ENCODE results near the gene ATP5IF1. TPM values are rescaled to one million over a fixed set of nuclear protein-coding genes. Genes with fewer than 3 reads are reported as not detected.

Gene ATP5IF1
- total and polyA plus RNA-seq, 2 of the 13 experiments (the other 11 are each of a cell fraction or from before 2014, with no cell fraction given) = 97.7 to 131 TPM

DNA sequence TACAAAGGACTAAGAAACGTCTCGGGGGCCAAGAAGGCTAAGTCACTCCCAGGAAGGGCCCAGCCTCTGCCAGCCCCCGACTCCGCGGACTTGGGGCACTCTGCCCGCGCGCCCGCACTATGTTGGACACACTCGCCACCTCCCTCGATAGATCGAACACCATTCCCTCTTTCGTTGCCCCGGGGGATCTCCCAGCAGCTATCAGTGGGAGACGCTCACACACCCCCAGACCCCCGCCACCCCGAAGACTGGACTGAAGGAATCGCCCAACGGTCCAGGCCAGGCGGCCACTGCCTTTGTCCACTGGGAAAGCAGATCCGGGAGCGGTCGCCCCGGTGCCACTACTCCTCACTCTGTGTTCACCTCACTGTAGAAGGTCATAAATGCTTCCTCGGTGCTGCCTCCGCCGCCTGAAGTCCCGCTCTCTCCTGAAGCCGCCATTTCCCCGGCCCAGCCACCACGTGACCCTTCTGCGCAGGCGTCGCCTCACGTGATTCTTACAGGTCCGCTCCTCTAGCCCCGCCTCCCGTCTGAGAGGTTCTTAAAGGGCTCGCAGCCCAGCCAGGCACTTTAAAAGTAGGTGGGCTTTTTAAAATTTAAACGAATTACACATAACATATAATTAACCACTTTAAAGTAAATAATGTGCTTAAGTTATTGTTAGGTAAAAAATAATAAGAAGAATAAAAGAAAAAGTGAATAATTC lies 3.2 kb upstream of the ATP5IF1 start, which contains the start of gene DNAJC8 (continued):
- no peak for TF ChIP-seq SRSF9 (IDR thresholded peaks at IDR 0.05; ENCODE audit: borderline replicate concordance, insufficient read depth, low read depth, low read length, poor library complexity, severe bottlenecking)
- TF ChIP-seq MED8 (CRISPR knock-in tag; IDR thresholded peaks at IDR 0.05; ENCODE audit: insufficient replicate concordance) = no peak
- TF ChIP-seq TP53 (CRISPR knock-in tag; conservative IDR thresholded peaks at IDR 0.05) = no peak
- no peak for TF ChIP-seq ZNF44 (CRISPR knock-in tag; IDR thresholded peaks at IDR 0.05)
- TF ChIP-seq, protein P1, sequence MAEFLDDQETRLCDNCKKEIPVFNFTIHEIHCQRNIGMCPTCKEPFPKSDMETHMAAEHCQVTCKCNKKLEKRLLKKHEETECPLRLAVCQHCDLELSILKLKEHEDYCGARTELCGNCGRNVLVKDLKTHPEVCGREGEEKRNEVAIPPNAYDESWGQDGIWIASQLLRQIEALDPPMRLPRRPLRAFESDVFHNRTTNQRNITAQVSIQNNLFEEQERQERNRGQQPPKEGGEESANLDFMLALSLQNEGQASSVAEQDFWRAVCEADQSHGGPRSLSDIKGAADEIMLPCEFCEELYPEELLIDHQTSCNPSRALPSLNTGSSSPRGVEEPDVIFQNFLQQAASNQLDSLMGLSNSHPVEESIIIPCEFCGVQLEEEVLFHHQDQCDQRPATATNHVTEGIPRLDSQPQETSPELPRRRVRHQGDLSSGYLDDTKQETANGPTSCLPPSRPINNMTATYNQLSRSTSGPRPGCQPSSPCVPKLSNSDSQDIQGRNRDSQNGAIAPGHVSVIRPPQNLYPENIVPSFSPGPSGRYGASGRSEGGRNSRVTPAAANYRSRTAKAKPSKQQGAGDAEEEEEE (CRISPR knock-in tag; IDR thresholded peaks at IDR 0.05; ENCODE audit: borderline replicate concordance) = no peak
- TF ChIP-seq HES4 (CRISPR knock-in tag; IDR thresholded peaks at IDR 0.05; ENCODE audit: borderline replicate concordance) = no peak
- TF ChIP-seq NR2F6 (IDR thresholded peaks at IDR 0.05) = no peak
- TF ChIP-seq NR2F6 (CRISPR knock-in tag; IDR thresholded peaks at IDR 0.05) = no peak
- TF ChIP-seq NCOA5 (CRISPR knock-in tag; IDR thresholded peaks at IDR 0.05) = no peak
- no peak for TF ChIP-seq NPAS2 (CRISPR knock-in tag; IDR thresholded peaks at IDR 0.05; ENCODE audit: borderline replicate concordance)
- TF ChIP-seq ERF (CRISPR knock-in tag; IDR thresholded peaks at IDR 0.05) = peak; percentile 61; the same call in 1 of the 2 replicates
- TF ChIP-seq ZNF34 (CRISPR knock-in tag; IDR thresholded peaks at IDR 0.05; ENCODE audit: borderline replicate concordance) = peak; percentile 76; the same call in 1 of the 2 replicates
- TF ChIP-seq ADNP (CRISPR knock-in tag; IDR thresholded peaks at IDR 0.05) = no peak
- TF ChIP-seq GABPA (IDR thresholded peaks at IDR 0.05; ENCODE audit: low read depth, low read length) = no peak
- TF ChIP-seq GABPA (CRISPR knock-in tag; IDR thresholded peaks at IDR 0.05; ENCODE audit: low read depth) = no peak; the same call in 1 of the 2 replicates
- TF ChIP-seq, protein P2, sequence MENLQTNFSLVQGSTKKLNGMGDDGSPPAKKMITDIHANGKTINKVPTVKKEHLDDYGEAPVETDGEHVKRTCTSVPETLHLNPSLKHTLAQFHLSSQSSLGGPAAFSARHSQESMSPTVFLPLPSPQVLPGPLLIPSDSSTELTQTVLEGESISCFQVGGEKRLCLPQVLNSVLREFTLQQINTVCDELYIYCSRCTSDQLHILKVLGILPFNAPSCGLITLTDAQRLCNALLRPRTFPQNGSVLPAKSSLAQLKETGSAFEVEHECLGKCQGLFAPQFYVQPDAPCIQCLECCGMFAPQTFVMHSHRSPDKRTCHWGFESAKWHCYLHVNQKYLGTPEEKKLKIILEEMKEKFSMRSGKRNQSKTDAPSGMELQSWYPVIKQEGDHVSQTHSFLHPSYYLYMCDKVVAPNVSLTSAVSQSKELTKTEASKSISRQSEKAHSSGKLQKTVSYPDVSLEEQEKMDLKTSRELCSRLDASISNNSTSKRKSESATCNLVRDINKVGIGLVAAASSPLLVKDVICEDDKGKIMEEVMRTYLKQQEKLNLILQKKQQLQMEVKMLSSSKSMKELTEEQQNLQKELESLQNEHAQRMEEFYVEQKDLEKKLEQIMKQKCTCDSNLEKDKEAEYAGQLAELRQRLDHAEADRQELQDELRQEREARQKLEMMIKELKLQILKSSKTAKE (CRISPR knock-in tag; IDR thresholded peaks at IDR 0.05; ENCODE audit: borderline replicate concordance) = no peak
- TF ChIP-seq, protein P3, sequence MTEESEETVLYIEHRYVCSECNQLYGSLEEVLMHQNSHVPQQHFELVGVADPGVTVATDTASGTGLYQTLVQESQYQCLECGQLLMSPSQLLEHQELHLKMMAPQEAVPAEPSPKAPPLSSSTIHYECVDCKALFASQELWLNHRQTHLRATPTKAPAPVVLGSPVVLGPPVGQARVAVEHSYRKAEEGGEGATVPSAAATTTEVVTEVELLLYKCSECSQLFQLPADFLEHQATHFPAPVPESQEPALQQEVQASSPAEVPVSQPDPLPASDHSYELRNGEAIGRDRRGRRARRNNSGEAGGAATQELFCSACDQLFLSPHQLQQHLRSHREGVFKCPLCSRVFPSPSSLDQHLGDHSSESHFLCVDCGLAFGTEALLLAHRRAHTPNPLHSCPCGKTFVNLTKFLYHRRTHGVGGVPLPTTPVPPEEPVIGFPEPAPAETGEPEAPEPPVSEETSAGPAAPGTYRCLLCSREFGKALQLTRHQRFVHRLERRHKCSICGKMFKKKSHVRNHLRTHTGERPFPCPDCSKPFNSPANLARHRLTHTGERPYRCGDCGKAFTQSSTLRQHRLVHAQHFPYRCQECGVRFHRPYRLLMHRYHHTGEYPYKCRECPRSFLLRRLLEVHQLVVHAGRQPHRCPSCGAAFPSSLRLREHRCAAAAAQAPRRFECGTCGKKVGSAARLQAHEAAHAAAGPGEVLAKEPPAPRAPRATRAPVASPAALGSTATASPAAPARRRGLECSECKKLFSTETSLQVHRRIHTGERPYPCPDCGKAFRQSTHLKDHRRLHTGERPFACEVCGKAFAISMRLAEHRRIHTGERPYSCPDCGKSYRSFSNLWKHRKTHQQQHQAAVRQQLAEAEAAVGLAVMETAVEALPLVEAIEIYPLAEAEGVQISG (CRISPR knock-in tag; IDR thresholded peaks at IDR 0.05) = peak; percentile 65
- TF ChIP-seq KLF16 (CRISPR knock-in tag; IDR thresholded peaks at IDR 0.05) = peak in 1 of 2 experiments; percentile 25; a peak in 1 of 4 replicates
- TF ChIP-seq ZNF790 (CRISPR knock-in tag; IDR thresholded peaks at IDR 0.05; ENCODE audit: borderline replicate concordance) = no peak
- TF ChIP-seq ZNF337 (CRISPR knock-in tag; IDR thresholded peaks at IDR 0.05; ENCODE audit: borderline replicate concordance, low read depth) = peak; percentile 42; the same call in 1 of the 2 replicates

Data from HepG2 (cell line).